ENCODE data around the gene HMG20A. TPM values are rescaled to one million over a fixed set of nuclear protein-coding genes. Genes with fewer than 3 reads are reported as not detected.

Gene HMG20A
- total and polyA plus RNA-seq, 10 of the 15 experiments (the other 5 are each of a cell fraction or from before 2014, with no cell fraction given) = 30.0 to 98.7 (median 46.8) TPM

GRCh38 chr15:77521206-77521605 lies 100.5 kb downstream of the HMG20A start:
- Histone ChIP-seq H3K9me3 (replicated peaks; ENCODE audit: control insufficient read depth, insufficient read depth, low read length) (no peaks in the 10 kb centered on the region), H3K27ac (ENCODE audit: control insufficient read depth, insufficient read depth) (no peak overlapping the region), H2AFZ (ENCODE audit: control insufficient read depth, low read depth, low read length) (no peak overlapping the region), H4K20me1 (ENCODE audit: control insufficient read depth, insufficient read depth) (no peaks in the 10 kb centered on the region), H3K9ac (ENCODE audit: control insufficient read depth, insufficient read depth, low read length) (no peak overlapping the region), H3K27me3 (replicated peaks in 1 of 2; ENCODE audit: control insufficient read depth in 2 of 2, insufficient read depth in 2 of 2, low read length in 1 of 2) (no peaks in the 10 kb centered on the region; a peak in 1 of 4 replicates), H3K79me2 (ENCODE audit: control insufficient read depth, insufficient read depth, low read length) (no peaks in the 10 kb centered on the region), H3K36me3 (ENCODE audit: control insufficient read depth in 2 of 2, insufficient read depth in 2 of 2, low read length in 1 of 2) (no peaks in the 10 kb centered on the region), H3K4me1 (ENCODE audit: control insufficient read depth, insufficient read depth, low read length) (no peaks in the 10 kb centered on the region), H3K4me3 (no peak overlapping the region), H3K4me2 (ENCODE audit: control insufficient read depth, insufficient read depth) (no peak overlapping the region)
- intact Hi-C loops (cut with micrococcal nuclease; ENCODE audit: unreplicated experiment) = no loop called here
- TF ChIP-seq, protein P1, sequence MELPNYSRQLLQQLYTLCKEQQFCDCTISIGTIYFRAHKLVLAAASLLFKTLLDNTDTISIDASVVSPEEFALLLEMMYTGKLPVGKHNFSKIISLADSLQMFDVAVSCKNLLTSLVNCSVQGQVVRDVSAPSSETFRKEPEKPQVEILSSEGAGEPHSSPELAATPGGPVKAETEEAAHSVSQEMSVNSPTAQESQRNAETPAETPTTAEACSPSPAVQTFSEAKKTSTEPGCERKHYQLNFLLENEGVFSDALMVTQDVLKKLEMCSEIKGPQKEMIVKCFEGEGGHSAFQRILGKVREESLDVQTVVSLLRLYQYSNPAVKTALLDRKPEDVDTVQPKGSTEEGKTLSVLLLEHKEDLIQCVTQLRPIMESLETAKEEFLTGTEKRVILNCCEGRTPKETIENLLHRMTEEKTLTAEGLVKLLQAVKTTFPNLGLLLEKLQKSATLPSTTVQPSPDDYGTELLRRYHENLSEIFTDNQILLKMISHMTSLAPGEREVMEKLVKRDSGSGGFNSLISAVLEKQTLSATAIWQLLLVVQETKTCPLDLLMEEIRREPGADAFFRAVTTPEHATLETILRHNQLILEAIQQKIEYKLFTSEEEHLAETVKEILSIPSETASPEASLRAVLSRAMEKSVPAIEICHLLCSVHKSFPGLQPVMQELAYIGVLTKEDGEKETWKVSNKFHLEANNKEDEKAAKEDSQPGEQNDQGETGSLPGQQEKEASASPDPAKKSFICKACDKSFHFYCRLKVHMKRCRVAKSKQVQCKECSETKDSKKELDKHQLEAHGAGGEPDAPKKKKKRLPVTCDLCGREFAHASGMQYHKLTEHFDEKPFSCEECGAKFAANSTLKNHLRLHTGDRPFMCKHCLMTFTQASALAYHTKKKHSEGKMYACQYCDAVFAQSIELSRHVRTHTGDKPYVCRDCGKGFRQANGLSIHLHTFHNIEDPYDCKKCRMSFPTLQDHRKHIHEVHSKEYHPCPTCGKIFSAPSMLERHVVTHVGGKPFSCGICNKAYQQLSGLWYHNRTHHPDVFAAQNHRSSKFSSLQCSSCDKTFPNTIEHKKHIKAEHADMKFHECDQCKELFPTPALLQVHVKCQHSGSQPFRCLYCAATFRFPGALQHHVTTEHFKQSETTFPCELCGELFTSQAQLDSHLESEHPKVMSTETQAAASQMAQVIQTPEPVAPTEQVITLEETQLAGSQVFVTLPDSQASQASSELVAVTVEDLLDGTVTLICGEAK (IDR thresholded peaks at IDR 0.05; ENCODE audit: borderline replicate concordance) = no peak
- TF ChIP-seq, protein P2, sequence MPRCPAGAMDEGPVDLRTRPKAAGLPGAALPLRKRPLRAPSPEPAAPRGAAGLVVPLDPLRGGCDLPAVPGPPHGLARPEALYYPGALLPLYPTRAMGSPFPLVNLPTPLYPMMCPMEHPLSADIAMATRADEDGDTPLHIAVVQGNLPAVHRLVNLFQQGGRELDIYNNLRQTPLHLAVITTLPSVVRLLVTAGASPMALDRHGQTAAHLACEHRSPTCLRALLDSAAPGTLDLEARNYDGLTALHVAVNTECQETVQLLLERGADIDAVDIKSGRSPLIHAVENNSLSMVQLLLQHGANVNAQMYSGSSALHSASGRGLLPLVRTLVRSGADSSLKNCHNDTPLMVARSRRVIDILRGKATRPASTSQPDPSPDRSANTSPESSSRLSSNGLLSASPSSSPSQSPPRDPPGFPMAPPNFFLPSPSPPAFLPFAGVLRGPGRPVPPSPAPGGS (IDR thresholded peaks at IDR 0.05; ENCODE audit: borderline replicate concordance, insufficient read depth, low read depth, low read length, poor library complexity, severe bottlenecking) = peak; percentile 18
- in situ Hi-C loops (cut with MboI) = no loop called here
- ChIA-PET CTCF (interaction anchor here (0.8 to 1.2 kb wide), 2 partner anchors 22 to 28 kb away, joined by 3 to 5 read pairs; no protein-coding TSS in a partner anchor), RAD21 (ENCODE audit: unreplicated experiment) (no interaction called here), SMC1A (ENCODE audit: uncharacterized antibody, unreplicated experiment) (interaction anchor here (1.3 kb wide), 1 partner anchor 548 kb away, joined by 3 read pairs; no protein-coding TSS in a partner anchor), POLR2A (no interaction called here)
- no peak for DNase-seq (ENCODE audit: low read depth, low spot score)
- ATAC-seq = no peak
- FAIRE-seq = no peak
- 76% methylated on average over 6 of the region's 6 CpGs for WGBS (ENCODE audit: insufficient coverage, insufficient replicate concordance, low lambda C conversion rate, missing lambda C conversion rate)
- no TSS peak for BruUV-seq (replicated peaks)
